Body of pancreas (tissue), 4 donors: ENCODE results near the gene MGAT4A.

Experiments used
- CTCF ChIP-seq, 7 experiments: fragments of 450-650 bp in 4 of 7; fragments of 200-600 bp in 3 of 7; sonication (generic) in 3 of 7; IDR thresholded peaks; one replicate each; pipeline ENCODE4 v1.5.1; 2016 to 2019; ENCODE audit warnings: antibody characterized with exemption in 7 of 7
- POLR2A ChIP-seq, 3 donors: fragments of 450-650 bp; IDR thresholded peaks; one replicate each; pipeline ENCODE4 v1.6.1; 2016; ENCODE audit warnings: antibody characterized with exemption in 3 of 3, mild to moderate bottlenecking in 2 of 3

GRCh38 chr2:98606431-98606830 is 124.5 kb downstream of the MGAT4A start:
- no peak for TF ChIP-seq CTCF (IDR thresholded peaks at IDR 0.05)
- TF ChIP-seq POLR2A (IDR thresholded peaks at IDR 0.05), result no peak
